ENCODE measurements around the gene KIF16B. TPM values are rescaled to one million over a fixed set of nuclear protein-coding genes. Genes with fewer than 3 reads are reported as not detected.

KIF16B gene
- total and polyA plus RNA-seq, 9 of the 15 experiments (the other 6 are each of a cell fraction or from before 2014, with no cell fraction given) = 1.00 to 10.6 (median 8.5) TPM

- peak; percentile 24; the same call in 1 of the 2 replicates for TF ChIP-seq DPF2 (IDR thresholded peaks at IDR 0.05)
- peak; percentile 83 for TF ChIP-seq TEAD4 (IDR thresholded peaks at IDR 0.05; ENCODE audit: low read length)
- TF ChIP-seq TEAD4 (CRISPR knock-in tag; IDR thresholded peaks at IDR 0.05; ENCODE audit: borderline replicate concordance) = no peak
- TF ChIP-seq CBFA2T2 (conservative IDR thresholded peaks at IDR 0.05) = peak; percentile 67
- no peak for TF ChIP-seq CBX5 (IDR thresholded peaks at IDR 0.05; ENCODE audit: borderline replicate concordance, low read depth)
- no peak for TF ChIP-seq GTF2E2 (tag; IDR thresholded peaks at IDR 0.05)
- TF ChIP-seq, protein P1, sequence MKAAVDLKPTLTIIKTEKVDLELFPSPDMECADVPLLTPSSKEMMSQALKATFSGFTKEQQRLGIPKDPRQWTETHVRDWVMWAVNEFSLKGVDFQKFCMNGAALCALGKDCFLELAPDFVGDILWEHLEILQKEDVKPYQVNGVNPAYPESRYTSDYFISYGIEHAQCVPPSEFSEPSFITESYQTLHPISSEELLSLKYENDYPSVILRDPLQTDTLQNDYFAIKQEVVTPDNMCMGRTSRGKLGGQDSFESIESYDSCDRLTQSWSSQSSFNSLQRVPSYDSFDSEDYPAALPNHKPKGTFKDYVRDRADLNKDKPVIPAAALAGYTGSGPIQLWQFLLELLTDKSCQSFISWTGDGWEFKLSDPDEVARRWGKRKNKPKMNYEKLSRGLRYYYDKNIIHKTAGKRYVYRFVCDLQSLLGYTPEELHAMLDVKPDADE (conservative IDR thresholded peaks at IDR 0.05; ENCODE audit: control insufficient read depth, low read depth, low read length) = no peak
- TF ChIP-seq CREM (IDR thresholded peaks at IDR 0.05; ENCODE audit: low read depth) = no peak
- no peak for TF ChIP-seq XRCC4 (IDR thresholded peaks at IDR 0.05; ENCODE audit: extremely low read depth, insufficient read depth, insufficient read length)
- TF ChIP-seq ZNF778 (CRISPR knock-in tag; IDR thresholded peaks at IDR 0.05) = no peak
- TF ChIP-seq, protein P2, sequence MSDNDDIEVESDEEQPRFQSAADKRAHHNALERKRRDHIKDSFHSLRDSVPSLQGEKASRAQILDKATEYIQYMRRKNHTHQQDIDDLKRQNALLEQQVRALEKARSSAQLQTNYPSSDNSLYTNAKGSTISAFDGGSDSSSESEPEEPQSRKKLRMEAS (CRISPR knock-in tag; IDR thresholded peaks at IDR 0.05) = no peak
- no peak for TF ChIP-seq THRAP3 (IDR thresholded peaks at IDR 0.05; ENCODE audit: borderline replicate concordance)
- no peak for TF ChIP-seq SREBF1 (IDR thresholded peaks at IDR 0.05; ENCODE audit: borderline replicate concordance, low read depth, low read length)
- TF ChIP-seq SIRT6 (IDR thresholded peaks at IDR 0.05; ENCODE audit: low read depth, low read length) = no peak
- no peak for TF ChIP-seq HMGN3 (IDR thresholded peaks at IDR 0.05; ENCODE audit: borderline replicate concordance, extremely low read depth, insufficient read length, low read depth, low read length)
- no peak for TF ChIP-seq EGR1 (conservative IDR thresholded peaks at IDR 0.05)
- no peak for TF ChIP-seq ZBTB26 (CRISPR knock-in tag; IDR thresholded peaks at IDR 0.05)
- no peak for TF ChIP-seq TEAD2 (tag; IDR thresholded peaks at IDR 0.05)
- TF ChIP-seq KDM2B (CRISPR knock-in tag; IDR thresholded peaks at IDR 0.05) = no peak
- no peak for TF ChIP-seq FOSL1 (tag; conservative IDR thresholded peaks at IDR 0.05)
- TF ChIP-seq ZZZ3 (IDR thresholded peaks at IDR 0.05) = no peak
- TF ChIP-seq ZBTB34 (CRISPR knock-in tag; IDR thresholded peaks at IDR 0.05) = no peak
- no peak for TF ChIP-seq HNRNPL (IDR thresholded peaks at IDR 0.05; ENCODE audit: low read depth, low read length)
- TF ChIP-seq ARID2 (IDR thresholded peaks at IDR 0.05) = no peak
- TF ChIP-seq ZKSCAN8 (CRISPR knock-in tag; IDR thresholded peaks at IDR 0.05) = no peak
- peak; percentile 82 for TF ChIP-seq NFE2 (IDR thresholded peaks at IDR 0.05; ENCODE audit: low read depth)
- no peak for TF ChIP-seq SP1 (CRISPR knock-in tag; IDR thresholded peaks at IDR 0.05)
- TF ChIP-seq ZNF444 (CRISPR knock-in tag; IDR thresholded peaks at IDR 0.05) = no peak
- no peak for TF ChIP-seq HDAC8 (tag; IDR thresholded peaks at IDR 0.05)
Measured at GRCh38 chr20:16261733-16262273, 311.4 kb downstream of the KIF16B start (continued).
